Common myeloid progenitor, CD34-positive (primary cell): Measurements from ENCODE around the gene VSIG2.

Experiments used
- CTCF ChIA-PET: fragments of 350-600 bp; sonication (Branson Sonifier 250); formaldehyde crosslinking; loops from one replicate; lab custom pipeline; 2021; ENCODE audit warnings: antibody characterized with exemption; lab: Charles Lee
- POLR2A ChIA-PET: fragments of 350-600 bp; sonication (Branson Sonifier 250); formaldehyde crosslinking; loops from one replicate; lab custom pipeline; 2021; ENCODE audit warnings: antibody characterized with exemption; lab: Charles Lee
- DNase-seq, 3 donors: peaks; one replicate each; pipeline versions ENCODE4 v3.0.0 to v3.0.0-alpha.2; 2013
- H3K27ac ChIP-seq, 2 experiments: 1 replicate in 1 of 2; 2 replicates in 1 of 2; pipeline ENCODE4 v1.7.0; 2013; ENCODE audit warnings: inconsistent platforms in 2 of 2, low read length in 2 of 2, mild to moderate bottlenecking in 2 of 2, low read depth in 1 of 2, moderate library complexity in 1 of 2; ENCODE audit not compliant: severe bottlenecking in 2 of 2, insufficient read depth in 1 of 2, poor library complexity in 1 of 2
- H3K27me3 ChIP-seq, 5 experiments: replicated peaks in 2 of 5; 1 replicate in 3 of 5; 2 replicates in 2 of 5; pipeline versions ENCODE4 v1.6.1 to v1.7.0; 2013; ENCODE audit warnings: low read length in 4 of 5, mild to moderate bottlenecking in 2 of 5, moderate library complexity in 2 of 5, inconsistent platforms in 1 of 5; ENCODE audit not compliant: insufficient read depth in 5 of 5, control insufficient read depth in 4 of 5
- H3K36me3 ChIP-seq, 4 experiments: 1 replicate in 2 of 4; 2 replicates in 2 of 4; pipeline versions ENCODE4 v1.6.1 to v1.7.0; 2013; ENCODE audit warnings: low read length in 3 of 4, control low read depth in 1 of 4, mild to moderate bottlenecking in 1 of 4; ENCODE audit not compliant: control insufficient read depth in 4 of 4, insufficient read depth in 4 of 4
- H3K4me1 ChIP-seq, 4 experiments: 1 replicate in 3 of 4; 2 replicates in 1 of 4; pipeline versions ENCODE4 v1.6.1 to v1.7.1; 2013; ENCODE audit warnings: low read length in 3 of 4, mild to moderate bottlenecking in 3 of 4, control low read depth in 1 of 4, inconsistent platforms in 1 of 4, moderate library complexity in 1 of 4; ENCODE audit not compliant: control insufficient read depth in 4 of 4, insufficient read depth in 4 of 4; ENCODE audit errors: control extremely low read depth in 1 of 4
- H3K4me3 ChIP-seq, 7 experiments: 1 replicate in 4 of 7; 2 replicates in 3 of 7; pipeline versions ENCODE4 v1.5.1 to v1.7.0; 2013; ENCODE audit warnings: mild to moderate bottlenecking in 7 of 7, low read length in 6 of 7, moderate library complexity in 6 of 7, inconsistent platforms in 2 of 7, low read depth in 2 of 7, control low read depth in 1 of 7; ENCODE audit not compliant: insufficient read depth in 4 of 7, control insufficient read depth in 1 of 7; ENCODE audit errors: extremely low read depth in 1 of 7
- H3K9me3 ChIP-seq, 5 experiments: 1 replicate in 4 of 5; 2 replicates in 1 of 5; pipeline versions ENCODE4 v1.6.1 to v1.7.1; 2013; ENCODE audit warnings: low read length in 4 of 5, mild to moderate bottlenecking in 2 of 5, inconsistent platforms in 1 of 5, low read depth in 1 of 5, moderate library complexity in 1 of 5; ENCODE audit not compliant: control insufficient read depth in 4 of 5, insufficient read depth in 2 of 5; ENCODE audit errors: control extremely low read depth in 1 of 5
- WGBS: methylation state at CpG from one replicate; pipeline ENCODE4 v1.1.5; 2013; ENCODE audit not compliant: insufficient coverage; 5-methylcytosine and 5-hydroxymethylcytosine counted together

The VSIG2 gene

DNA sequence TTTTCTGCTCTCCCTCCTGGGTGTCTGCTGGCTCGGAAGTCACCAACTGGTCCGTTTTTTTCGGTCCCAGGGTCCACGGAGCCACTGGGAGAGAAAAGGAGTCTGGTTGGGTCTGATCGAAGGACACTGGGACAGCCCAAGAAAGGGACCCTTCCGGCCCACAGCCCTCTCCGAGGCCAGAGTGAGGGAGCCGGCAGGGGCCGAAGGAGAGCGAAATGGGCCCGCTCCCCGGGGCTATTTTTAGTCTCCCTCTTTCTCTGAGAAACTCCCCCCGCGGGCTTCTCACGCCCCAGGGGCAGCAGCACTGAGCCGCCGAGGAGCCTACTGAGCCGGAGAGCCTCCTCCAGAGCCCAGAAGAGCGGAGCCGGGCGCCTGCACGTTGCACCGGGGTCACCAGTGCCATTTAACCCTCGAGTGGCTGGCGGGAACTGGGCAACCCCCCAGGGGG, 8.2 kb upstream of the VSIG2 start:
- ChIA-PET POLR2A (interaction anchor here (1.1 kb wide), 1 partner anchor 42 kb away, joined by 3 read pairs; no protein-coding TSS in a partner anchor), CTCF (interaction anchor here (1.1 to 14.9 kb wide), 11 partner anchors 12 to 120 kb away, joined by 3 to 205 read pairs (median 4); partner anchors contain the start of genes NRGN, SIAE and SPA17)
- Histone ChIP-seq H3K36me3 (no peaks in the 10 kb centered on the region), H3K4me3 (peak overlapping the region in 6 of 7 experiments; percentile 16 to 87 (median 60)), H3K9me3 (no peaks in the 10 kb centered on the region), H3K27me3 (no peaks in the 10 kb centered on the region), H3K4me1 (peaks cover 1 to 61% (median 56%) of the 10 kb centered on the region in 4 experiments), H3K27ac (peak overlapping the region in 1 of 2 experiments; percentile 34)
- peak in 2 of 3 donors; percentile 31 to 47 for DNase-seq
- WGBS: 2% methylated on average over 22 of the region's 25 CpGs

DNA sequence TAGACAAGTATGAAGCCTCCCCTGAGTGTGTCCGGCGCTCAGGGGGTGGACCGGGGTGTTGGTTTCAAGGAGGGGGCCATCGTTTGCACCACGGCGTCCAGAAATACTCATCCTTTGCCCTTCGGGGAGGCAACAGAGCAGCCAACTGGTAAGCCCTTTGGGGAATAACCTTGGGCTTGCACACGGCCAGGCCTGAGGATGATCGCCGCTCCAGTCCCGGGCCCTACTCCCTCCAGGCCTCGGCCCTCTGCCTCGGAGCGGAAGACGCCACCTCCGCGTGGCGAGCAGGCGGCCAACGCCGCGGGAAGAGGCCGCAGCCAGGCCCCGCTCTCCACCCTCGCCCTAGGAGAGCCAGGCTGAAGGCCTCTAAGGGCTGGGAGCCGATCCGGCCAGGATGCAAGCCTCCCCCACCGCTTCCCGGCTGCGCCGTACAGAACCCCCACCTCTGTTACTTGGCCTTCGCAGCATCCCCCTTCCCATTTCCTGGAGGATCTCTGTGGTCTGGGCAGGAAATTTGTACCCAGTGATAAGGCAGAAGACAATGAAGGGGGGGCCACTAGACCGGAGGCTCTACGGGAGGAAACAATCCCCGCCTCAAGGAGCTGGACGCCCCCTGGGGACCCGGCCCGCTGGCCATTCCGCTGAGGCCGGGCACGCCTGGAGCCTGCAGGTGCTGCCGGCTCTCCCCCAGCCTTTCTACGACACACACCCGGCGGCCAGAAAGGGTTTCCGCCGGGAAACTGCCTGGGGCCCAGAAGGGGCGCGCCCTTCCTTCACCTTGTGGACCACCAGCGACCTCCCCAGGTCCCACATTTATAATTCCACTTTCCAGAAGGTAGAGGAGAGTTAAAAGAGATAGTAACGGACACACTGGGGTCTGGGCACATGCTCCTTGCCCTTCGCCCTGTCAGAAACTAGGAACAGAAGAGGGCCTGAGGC, 7.5 kb upstream of the VSIG2 start:
- Histone ChIP-seq H3K9me3 (no peaks in the 10 kb centered on the region), H3K27ac (peak overlapping the region in 1 of 2 experiments; percentile 34), H3K4me3 (peak overlapping the region in 6 of 7 experiments; percentile 10 to 87 (median 59)), H3K36me3 (peaks cover 0 to 3% (median 1%) of the 10 kb centered on the region in 4 experiments), H3K27me3 (no peaks in the 10 kb centered on the region), H3K4me1 (peaks cover 1 to 61% (median 56%) of the 10 kb centered on the region in 4 experiments)
- CTCF ChIA-PET: interaction anchor here (1.3 to 14.9 kb wide), 9 partner anchors 16 to 126 kb away, joined by 3 to 205 read pairs (median 6); partner anchors contain the start of genes NRGN, ROBO3, SIAE and SPA17
- POLR2A ChIA-PET: interaction anchor here (0.6 to 1.1 kb wide), 2 partner anchors 42 to 69 kb away, joined by 3 read pairs; no protein-coding TSS in a partner anchor
- 8% methylated on average over 37 of the region's 52 CpGs for WGBS
- DNase-seq: peak in 2 of 3 donors; percentile 43 to 63

DNA sequence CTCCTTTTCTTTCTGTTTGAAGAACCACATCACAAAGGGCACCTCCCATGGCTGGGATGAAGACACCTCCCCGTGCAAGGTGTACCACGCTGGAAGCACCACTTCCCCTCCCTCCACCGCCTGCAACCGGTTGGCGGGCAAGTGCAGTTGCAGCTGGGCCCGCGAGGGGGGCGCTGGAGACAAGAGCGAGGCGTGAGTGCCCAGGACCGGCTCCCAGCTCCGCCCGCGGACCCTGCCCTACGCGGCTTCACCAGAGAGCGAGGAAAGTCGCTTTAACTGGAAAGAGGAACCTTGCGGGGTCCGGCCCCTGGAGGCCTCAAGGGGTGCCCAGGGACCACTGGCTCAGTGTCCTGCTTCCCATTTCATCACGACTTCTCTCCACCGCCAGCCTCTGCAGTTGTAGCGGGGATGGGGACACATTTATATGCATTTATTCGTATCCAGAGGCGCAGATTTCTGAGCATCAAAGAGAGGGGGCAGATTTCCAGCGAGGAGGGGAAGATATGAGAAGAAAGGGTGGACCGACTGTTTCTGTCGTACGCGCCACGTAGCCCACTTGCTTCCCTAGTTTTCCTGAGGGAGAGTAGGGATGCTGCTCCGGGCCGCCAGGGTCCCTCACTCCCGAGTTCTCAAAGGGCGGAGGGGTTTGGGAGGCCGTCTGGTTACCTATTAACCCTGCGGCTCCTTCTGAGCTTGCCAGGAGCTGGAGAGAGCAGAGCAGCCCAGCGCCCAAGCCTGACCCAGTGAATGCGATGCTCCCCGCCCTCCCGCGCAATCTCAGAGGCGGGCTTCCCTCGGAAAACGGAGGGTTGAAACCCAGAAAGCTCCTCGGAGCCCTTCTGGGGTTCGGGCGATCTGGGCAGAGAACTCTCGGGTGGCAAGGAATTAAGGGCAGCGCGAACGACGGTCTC, 6.6 kb upstream of the VSIG2 start:
- Histone ChIP-seq H3K9me3 (no peaks in the 10 kb centered on the region), H3K4me1 (peaks cover 1 to 61% (median 58%) of the 10 kb centered on the region in 4 experiments), H3K4me3 (peak overlapping the region in 5 of 7 experiments; percentile 31 to 87 (median 69)), H3K27me3 (no peaks in the 10 kb centered on the region), H3K27ac (no peak overlapping the region), H3K36me3 (peaks cover 3 to 6% (median 3%) of the 10 kb centered on the region in 4 experiments)
- CTCF ChIA-PET: interaction anchor here (0.9 to 14.9 kb wide), 13 partner anchors 15 to 125 kb away, joined by 3 to 205 read pairs (median 4); partner anchors contain the start of genes NRGN and ROBO3
- DNase-seq: peak; percentile 85 to 94 (median 91)
- POLR2A ChIA-PET: interaction anchor here (0.6 to 1.5 kb wide), 2 partner anchors 12 to 68 kb away, joined by 3 read pairs; no protein-coding TSS in a partner anchor
- 18% methylated on average over 45 of the region's 53 CpGs for WGBS

DNA sequence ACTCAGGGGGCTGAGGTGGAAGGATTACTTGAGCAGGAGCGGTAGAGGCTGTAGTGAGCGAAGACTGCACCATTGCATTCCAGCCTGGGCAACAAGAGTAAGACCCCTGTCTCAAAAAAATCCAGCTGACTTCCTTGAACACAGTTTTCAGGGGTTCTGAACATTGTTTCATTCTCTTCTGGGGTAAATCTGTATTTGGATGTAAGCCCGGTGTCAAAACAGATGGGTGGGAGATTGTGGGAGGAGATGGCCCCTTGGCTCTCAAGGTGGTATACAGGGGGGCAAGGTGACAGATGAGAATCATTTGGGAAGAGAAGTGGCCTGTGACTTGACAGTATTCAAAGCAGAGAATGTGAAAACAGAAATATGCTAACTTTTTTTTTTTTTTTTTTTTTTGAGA, 5.3 kb upstream of the VSIG2 start:
- peaks cover 3 to 8% (median 4%) of the 10 kb centered on the region in 4 experiments for H3K36me3 ChIP-seq
- no peak for DNase-seq
- H3K4me1 ChIP-seq: peaks cover 1 to 62% (median 57%) of the 10 kb centered on the region in 4 experiments
- no peak overlapping the region for H3K4me3 ChIP-seq
- ChIA-PET CTCF (interaction anchor here (1.4 to 14.9 kb wide), 5 partner anchors 9 to 113 kb away, joined by 3 to 205 read pairs (median 7); partner anchors contain the start of gene NRGN), POLR2A (interaction anchor here (1.5 kb wide), 1 partner anchor 11 kb away, joined by 3 read pairs; no protein-coding TSS in a partner anchor)
- H3K27ac ChIP-seq: no peak overlapping the region
- H3K27me3 ChIP-seq: no peaks in the 10 kb centered on the region
- 96% methylated on average over 3 of the region's 3 CpGs for WGBS
- no peaks in the 10 kb centered on the region for H3K9me3 ChIP-seq

DNA sequence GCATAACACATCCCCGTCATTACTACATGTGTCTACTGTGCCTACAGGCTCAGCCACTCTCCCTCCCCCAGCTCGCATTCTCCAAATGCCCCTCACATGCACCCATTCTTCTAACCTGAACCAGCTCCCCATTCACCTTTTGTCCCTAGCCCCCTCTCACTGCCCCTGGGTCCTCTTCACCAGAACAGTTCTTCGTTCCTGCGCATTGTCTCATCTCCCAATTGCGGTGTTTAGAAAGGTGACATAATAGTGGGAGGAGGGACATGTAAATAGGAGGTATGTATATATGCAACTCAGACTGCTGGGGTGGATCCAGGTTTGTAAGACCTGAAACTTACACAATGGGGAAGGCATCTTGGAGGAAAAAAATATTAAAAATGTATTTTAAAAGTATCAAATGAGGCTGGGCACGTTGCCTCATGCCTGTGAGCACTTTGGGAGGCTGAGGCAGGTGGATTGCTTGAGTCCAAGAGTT, 4.7 kb upstream of the VSIG2 start:
- no peaks in the 10 kb centered on the region for H3K27me3 ChIP-seq
- CTCF ChIA-PET: interaction anchor here (1.4 to 14.9 kb wide), 5 partner anchors 10 to 112 kb away, joined by 3 to 205 read pairs (median 7); partner anchors contain the start of gene NRGN
- 100% methylated on average over 4 of the region's 6 CpGs for WGBS

More for the DNA sequence above, 4.7 kb upstream of the VSIG2 start:
- Histone ChIP-seq H3K4me3 (no peak overlapping the region), H3K4me1 (peaks cover 1 to 60% (median 54%) of the 10 kb centered on the region in 4 experiments), H3K9me3 (no peaks in the 10 kb centered on the region), H3K36me3 (peaks cover 3 to 8% (median 4%) of the 10 kb centered on the region in 4 experiments), H3K27ac (no peak overlapping the region)
- POLR2A ChIA-PET: interaction anchor here (1.5 kb wide), 1 partner anchor 10 kb away, joined by 3 read pairs; no protein-coding TSS in a partner anchor
- DNase-seq: no peak
